H1 (cell line): ENCODE measurements around the gene TAS2R3. TPM values are rescaled to one million over a fixed set of nuclear protein-coding genes. Genes with fewer than 3 reads are reported as not detected.

Experiments used
- CTCF ChIA-PET: fragments of 300-600 bp; sonication (Branson Sonifier 250); formaldehyde crosslinking; loops from one replicate; lab custom pipeline; 2021; ENCODE audit not compliant: partially characterized antibody; lab: Charles Lee
- POLR2A ChIA-PET: fragments of 300-600 bp; sonication (Branson Sonifier 250); formaldehyde crosslinking; loops from one replicate; lab custom pipeline; 2021; ENCODE audit warnings: inconsistent platforms; ENCODE audit not compliant: partially characterized antibody; lab: Charles Lee
- DNase-seq, 2 experiments: peaks; one replicate each; pipeline versions ENCODE4 v3.0.0 to v3.0.0-alpha.2; 2010 to 2022; ENCODE audit warnings: low spot score in 2 of 2, low read depth in 1 of 2, mixed read lengths in 1 of 2
- FAIRE-seq: peaks from 2 replicates; lab custom pipeline; 2011; peaks lifted over from hg19 to GRCh38; lab: Jason Lieb, UNC
- H2AFZ ChIP-seq: 2 replicates; pipeline ENCODE4 v1.8.1; 2012; ENCODE audit warnings: low read length, inconsistent platforms
- H2AK5ac ChIP-seq: 2 replicates; pipeline ENCODE4 v1.6.1; 2013; ENCODE audit warnings: low read depth, low read length
- H2BK120ac ChIP-seq: replicated peaks from 2 replicates; pipeline ENCODE3; 2013; ENCODE audit warnings: low read depth, low read length, inconsistent platforms
- H2BK12ac ChIP-seq: 2 replicates; pipeline ENCODE4 v1.6.1; 2013; ENCODE audit warnings: low read depth, low read length
- H2BK15ac ChIP-seq: 2 replicates; pipeline ENCODE4 v1.6.1; 2013; ENCODE audit warnings: low read length
- H2BK20ac ChIP-seq: 2 replicates; pipeline ENCODE4 v1.6.1; 2013; ENCODE audit warnings: low read length
- H2BK5ac ChIP-seq: 2 replicates; pipeline ENCODE4 v1.6.1; 2013; ENCODE audit warnings: low read depth, low read length
- H3K14ac ChIP-seq: 2 replicates; pipeline ENCODE4 v1.6.1; 2013; ENCODE audit warnings: inconsistent platforms; ENCODE audit not compliant: insufficient read length
- H3K18ac ChIP-seq: 2 replicates; pipeline ENCODE4 v1.6.1; 2013; ENCODE audit warnings: low read length; ENCODE audit errors: extremely low read depth
- H3K23ac ChIP-seq: 2 replicates; pipeline ENCODE4 v1.6.1; 2013; ENCODE audit warnings: inconsistent platforms; ENCODE audit not compliant: insufficient read length
- H3K23me2 ChIP-seq: 2 replicates; pipeline ENCODE4 v1.6.1; 2013; ENCODE audit warnings: low read depth, low read length
- H3K27ac ChIP-seq: 2 replicates; pipeline ENCODE4 v1.6.1; 2011; ENCODE audit warnings: low read depth, low read length, inconsistent platforms
- H3K27me3 ChIP-seq, 4 experiments: replicated peaks in 1 of 4; 1 replicate in 1 of 4; 2 replicates in 3 of 4; pipeline versions ENCODE4 v1.6.1 to v1.8.1; 2011 to 2013; ENCODE audit warnings: low read length in 3 of 4, mild to moderate bottlenecking in 3 of 4, inconsistent platforms in 2 of 4, mixed read lengths in 2 of 4, moderate library complexity in 1 of 4; ENCODE audit not compliant: control insufficient read depth in 3 of 4, insufficient read depth in 3 of 4; ENCODE audit errors: extremely low read depth in 1 of 4
- H3K36me3 ChIP-seq, 4 experiments: 2 replicates each; pipeline versions ENCODE4 v1.6.1 to v1.8.1; 2011 to 2013; ENCODE audit warnings: mild to moderate bottlenecking in 4 of 4, low read length in 3 of 4, moderate library complexity in 2 of 4, control low read depth in 1 of 4, inconsistent platforms in 1 of 4; ENCODE audit not compliant: insufficient read depth in 4 of 4, control insufficient read depth in 2 of 4
- H3K4ac ChIP-seq: replicated peaks from 2 replicates; pipeline ENCODE3; 2013; ENCODE audit warnings: low read length, low read depth, mixed read lengths, inconsistent platforms; ENCODE audit not compliant: insufficient read length
- H3K4me1 ChIP-seq, 4 experiments: replicated peaks in 1 of 4; 1 replicate in 1 of 4; 2 replicates in 3 of 4; pipeline versions ENCODE4 v1.6.1 to v1.8.1; 2011 to 2013; ENCODE audit warnings: low read length in 3 of 4, inconsistent platforms in 2 of 4, mixed read lengths in 1 of 4; ENCODE audit not compliant: insufficient read depth in 4 of 4, control insufficient read depth in 3 of 4
- H3K4me2 ChIP-seq, 2 experiments: 2 replicates each; pipeline versions ENCODE4 v1.6.1 to v1.8.1; 2011 to 2013; ENCODE audit warnings: low read depth in 2 of 2, low read length in 2 of 2, control low read depth in 1 of 2, inconsistent platforms in 1 of 2, mild to moderate bottlenecking in 1 of 2; ENCODE audit not compliant: insufficient read depth in 1 of 2
- H3K4me3 ChIP-seq, 4 experiments: fragments of 200-600, 300-600 bp in 1 of 4; sonication (generic), shearing (Covaris generic), sonication (Bioruptor Twin) in 1 of 4; 2 replicates each; pipeline versions ENCODE4 v1.5.1 to v1.8.1; 2011 to 2016; ENCODE audit warnings: low read length in 4 of 4, low read depth in 3 of 4, control low read depth in 2 of 4, inconsistent platforms in 2 of 4, mild to moderate bottlenecking in 2 of 4, mixed read lengths in 1 of 4, moderate library complexity in 1 of 4; ENCODE audit not compliant: insufficient read depth in 2 of 4; ENCODE audit errors: extremely low read depth in 1 of 4
- H3K56ac ChIP-seq: replicated peaks from 2 replicates; pipeline ENCODE3; 2013; ENCODE audit warnings: low read depth, mild to moderate bottlenecking, mixed read lengths, low read length, inconsistent platforms; ENCODE audit not compliant: insufficient read length
- H3K79me1 ChIP-seq: 2 replicates; pipeline ENCODE4 v1.6.1; 2013; ENCODE audit warnings: low read depth, low read length, control low read depth
- H3K79me2 ChIP-seq, 2 experiments: 2 replicates each; pipeline versions ENCODE4 v1.6.1 to v1.8.1; 2012 to 2013; ENCODE audit warnings: low read length in 2 of 2, mild to moderate bottlenecking in 2 of 2, inconsistent platforms in 1 of 2; ENCODE audit not compliant: insufficient read depth in 2 of 2, control insufficient read depth in 1 of 2
- H3K9ac ChIP-seq, 4 experiments: replicated peaks in 1 of 4; 1 replicate in 1 of 4; 2 replicates in 3 of 4; pipeline versions ENCODE4 v1.6.1 to v1.8.1; 2011 to 2013; ENCODE audit warnings: low read depth in 3 of 4, low read length in 3 of 4, control low read depth in 2 of 4, mild to moderate bottlenecking in 2 of 4, moderate library complexity in 2 of 4, inconsistent platforms in 1 of 4; ENCODE audit errors: extremely low read depth in 1 of 4
- H3K9me3 ChIP-seq, 2 experiments: 2 replicates each; pipeline versions ENCODE4 v1.6.1 to v1.8.1; 2012 to 2013; ENCODE audit warnings: mild to moderate bottlenecking in 2 of 2, moderate library complexity in 2 of 2, control low read depth in 1 of 2, inconsistent platforms in 1 of 2, low read depth in 1 of 2, low read length in 1 of 2, mixed read lengths in 1 of 2; ENCODE audit not compliant: insufficient read depth in 2 of 2
- H4K20me1 ChIP-seq, 2 experiments: replicated peaks in 1 of 2; 2 replicates each; pipeline versions ENCODE3 to v1.8.1; 2011 to 2013; ENCODE audit warnings: inconsistent platforms in 2 of 2, low read length in 2 of 2, mild to moderate bottlenecking in 1 of 2; ENCODE audit not compliant: insufficient read depth in 2 of 2, control insufficient read depth in 1 of 2
- H4K5ac ChIP-seq: 2 replicates; pipeline ENCODE4 v1.6.1; 2013; ENCODE audit warnings: low read length, low read depth, mixed read lengths, inconsistent platforms; ENCODE audit not compliant: insufficient read length
- H4K8ac ChIP-seq: 2 replicates; pipeline ENCODE4 v1.8.0; 2013; ENCODE audit warnings: mild to moderate bottlenecking, moderate library complexity, low read length, inconsistent platforms; ENCODE audit not compliant: insufficient read depth; ENCODE audit errors: extremely low read depth
- H4K91ac ChIP-seq: replicated peaks from 2 replicates; pipeline ENCODE3; 2013; ENCODE audit warnings: low read length, mixed read lengths, inconsistent platforms; ENCODE audit not compliant: insufficient read length
- CREB1 ChIP-seq: IDR thresholded peaks from 2 replicates; pipeline ENCODE4 v1.6.1; 2012; ENCODE audit warnings: inconsistent platforms
- CTBP2 ChIP-seq: IDR thresholded peaks from 2 replicates; pipeline ENCODE4 v1.7.0; 2011; ENCODE audit warnings: borderline replicate concordance, mild to moderate bottlenecking, moderate library complexity, mixed read lengths, low read length; ENCODE audit not compliant: insufficient read depth, insufficient read length
- FOSL1 ChIP-seq: IDR thresholded peaks from 2 replicates; pipeline ENCODE4 v1.6.1; 2011; ENCODE audit warnings: mild to moderate bottlenecking, low read depth, low read length, moderate library complexity; ENCODE audit not compliant: insufficient read depth
- KDM4A ChIP-seq: IDR thresholded peaks from one replicate; pipeline ENCODE4 v1.7.1; 2012; ENCODE audit warnings: low read depth, mild to moderate bottlenecking, moderate library complexity, low read length, inconsistent platforms; ENCODE audit not compliant: severe bottlenecking
- TEAD4 ChIP-seq: IDR thresholded peaks from 2 replicates; pipeline ENCODE4 v1.6.1; 2012; ENCODE audit warnings: low read depth, low read length, inconsistent platforms, mixed read lengths
- WGBS, 2 experiments: shearing (Covaris generic) in 1 of 2; methylation state at CpG; one replicate each; pipeline versions ENCODE4 v1.1.6 to v1.1.7; 2013 to 2015; ENCODE audit warnings: low lambda C conversion rate in 2 of 2, mixed read lengths in 2 of 2, inconsistent platforms in 1 of 2, low coverage in 1 of 2, missing lambda C conversion rate in 1 of 2; ENCODE audit not compliant: insufficient replicate concordance in 2 of 2, insufficient coverage in 1 of 2, insufficient read length in 1 of 2; ENCODE audit errors: extremely low coverage in 1 of 2, missing lambda C conversion rate in 1 of 2; 5-methylcytosine and 5-hydroxymethylcytosine counted together
- polyA plus RNA-seq, 7 experiments: library from polyadenylated mRNA; depleted of rRNA in 3 of 7; stranded (reverse) in 5 of 7; unstranded in 2 of 7; fragments of >200 nt in 5 of 7; fragments of 200-250 nt in 2 of 7; gene quantifications; 1 replicate in 5 of 7; 2 replicates in 1 of 7; 4 replicates in 1 of 7; pipeline versions ENCODE4 v1.2.1 to v1.2.3, GENCODE V29; 2011 to 2013; ENCODE audit warnings: missing spikeins in 2 of 7, mixed read lengths in 2 of 7
- total RNA-seq: library from RNA; stranded (reverse); fragmentation: NEBNext Ultra II Directional; extraction: Animal tissue kit (Norgen Biotek cat#: 25700); gene quantifications from 2 replicates; pipeline ENCODE4 v1.2.1, GENCODE V29; 2021
- TF ChIP-seq, protein P1 (sequence below), 3 experiments: IDR thresholded peaks; 1 replicate in 2 of 3; 2 replicates in 1 of 3; pipeline versions ENCODE4 v1.5.1 to v1.6.1; 2011; ENCODE audit warnings: low read length in 3 of 3, mild to moderate bottlenecking in 3 of 3, inconsistent platforms in 2 of 3, low read depth in 1 of 3, moderate library complexity in 1 of 3; ENCODE audit not compliant: insufficient read depth in 1 of 3; ENCODE audit errors: control extremely low read depth in 1 of 3

The TAS2R3 gene
- total and polyA plus RNA-seq, 2 of the 8 experiments (the other 6 are each of a cell fraction or from before 2014, with no cell fraction given): 0.48 to 0.99 TPM

DNA sequence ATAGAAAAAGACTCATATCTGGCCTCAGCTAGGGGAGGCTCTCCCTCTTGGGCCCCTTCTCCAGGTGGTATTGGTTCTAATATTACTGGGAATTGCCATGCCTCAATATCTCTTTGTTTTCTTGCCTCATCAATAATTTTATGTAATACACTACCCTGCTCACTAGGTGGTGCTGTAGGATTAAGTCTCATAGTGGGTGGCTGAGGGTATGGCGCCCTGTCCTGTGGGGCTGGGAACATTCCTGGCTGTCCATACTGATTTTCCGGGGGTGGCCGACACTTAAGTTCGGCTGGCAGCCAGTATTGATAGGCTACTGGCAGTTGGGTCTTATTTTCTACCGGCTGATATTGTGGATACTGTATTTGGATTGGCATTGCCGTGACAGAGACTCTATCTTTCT lies 9.0 kb upstream of the TAS2R3 start:
- H3K4me2 ChIP-seq: no peak overlapping the region
- no peak overlapping the region for H3K27ac ChIP-seq
- no peaks in the 10 kb centered on the region for H4K20me1 ChIP-seq
- H3K9me3 ChIP-seq: peaks cover 21 to 22% of the 10 kb centered on the region in 2 experiments
- ChIA-PET POLR2A (interaction anchor here (1.8 kb wide), 1 partner anchor 16 kb away, joined by 4 read pairs; the partner anchor contains the start of gene SSBP1), CTCF (interaction anchor here (0.6 to 2.2 kb wide), 4 partner anchors 13 to 455 kb away, joined by 3 to 9 read pairs (median 8); no protein-coding TSS in a partner anchor)
- no peak overlapping the region for H2BK12ac ChIP-seq
- no peak overlapping the region for H4K5ac ChIP-seq
- H2BK5ac ChIP-seq: no peak overlapping the region
- H3K4me1 ChIP-seq: no peaks in the 10 kb centered on the region
- H3K56ac ChIP-seq: no peak overlapping the region
- no peak overlapping the region for H2AFZ ChIP-seq
- H4K8ac ChIP-seq: no peak overlapping the region
- peaks cover 2% of the 10 kb centered on the region; the same call in 1 of the 2 replicates for H3K79me1 ChIP-seq
- H2BK120ac ChIP-seq: no peak overlapping the region
- no peak overlapping the region for H3K23ac ChIP-seq
- H3K36me3 ChIP-seq: peaks cover 11 to 72% (median 51%) of the 10 kb centered on the region in 4 experiments
- no peak overlapping the region for H2BK15ac ChIP-seq
- H3K4me3 ChIP-seq: no peak overlapping the region
- 96% methylated on average over 6 of the region's 6 CpGs; no CpG with 5 or more reads in 1 of the 2 experiments for WGBS, 2 experiments
- H3K4ac ChIP-seq: no peak overlapping the region
- H3K23me2 ChIP-seq: no peaks in the 10 kb centered on the region
- H3K79me2 ChIP-seq: no peaks in the 10 kb centered on the region
- H3K27me3 ChIP-seq: no peaks in the 10 kb centered on the region
- FAIRE-seq (no peak), DNase-seq (no peak)
- H3K18ac ChIP-seq: no peak overlapping the region
- H2AK5ac ChIP-seq: no peak overlapping the region
- H3K9ac ChIP-seq: no peak overlapping the region
- no peak overlapping the region for H4K91ac ChIP-seq
- H2BK20ac ChIP-seq: no peak overlapping the region
- no peak overlapping the region for H3K14ac ChIP-seq
- TF ChIP-seq CREB1 (0 out of 2 replicates have a peak, but pooled peaks have one; percentile 8), TEAD4 (peak; percentile 69), FOSL1 (no peak), CTBP2 (no peak), KDM4A (no peak)
- TF ChIP-seq, protein P1, sequence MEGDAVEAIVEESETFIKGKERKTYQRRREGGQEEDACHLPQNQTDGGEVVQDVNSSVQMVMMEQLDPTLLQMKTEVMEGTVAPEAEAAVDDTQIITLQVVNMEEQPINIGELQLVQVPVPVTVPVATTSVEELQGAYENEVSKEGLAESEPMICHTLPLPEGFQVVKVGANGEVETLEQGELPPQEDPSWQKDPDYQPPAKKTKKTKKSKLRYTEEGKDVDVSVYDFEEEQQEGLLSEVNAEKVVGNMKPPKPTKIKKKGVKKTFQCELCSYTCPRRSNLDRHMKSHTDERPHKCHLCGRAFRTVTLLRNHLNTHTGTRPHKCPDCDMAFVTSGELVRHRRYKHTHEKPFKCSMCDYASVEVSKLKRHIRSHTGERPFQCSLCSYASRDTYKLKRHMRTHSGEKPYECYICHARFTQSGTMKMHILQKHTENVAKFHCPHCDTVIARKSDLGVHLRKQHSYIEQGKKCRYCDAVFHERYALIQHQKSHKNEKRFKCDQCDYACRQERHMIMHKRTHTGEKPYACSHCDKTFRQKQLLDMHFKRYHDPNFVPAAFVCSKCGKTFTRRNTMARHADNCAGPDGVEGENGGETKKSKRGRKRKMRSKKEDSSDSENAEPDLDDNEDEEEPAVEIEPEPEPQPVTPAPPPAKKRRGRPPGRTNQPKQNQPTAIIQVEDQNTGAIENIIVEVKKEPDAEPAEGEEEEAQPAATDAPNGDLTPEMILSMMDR (IDR thresholded peaks at IDR 0.05; ENCODE audit: control extremely low read depth in 1 of 3, insufficient read depth in 1 of 3, low read depth in 1 of 3, low read length in 3 of 3): peak; percentile 42 to 87 (median 73)
